Measurements from ENCODE around the gene CCR7. TPM values are rescaled to one million over a fixed set of nuclear protein-coding genes. Genes with fewer than 3 reads are reported as not detected.

The CCR7 gene
- total and polyA plus RNA-seq, 2 of the 13 experiments (the other 11 are each of a cell fraction or from before 2014, with no cell fraction given), result 0.04 to 0.53 TPM

GRCh38 chr17:40553694-40554534 is 11.4 kb downstream of the CCR7 start (continued):
- TF ChIP-seq, protein P1, sequence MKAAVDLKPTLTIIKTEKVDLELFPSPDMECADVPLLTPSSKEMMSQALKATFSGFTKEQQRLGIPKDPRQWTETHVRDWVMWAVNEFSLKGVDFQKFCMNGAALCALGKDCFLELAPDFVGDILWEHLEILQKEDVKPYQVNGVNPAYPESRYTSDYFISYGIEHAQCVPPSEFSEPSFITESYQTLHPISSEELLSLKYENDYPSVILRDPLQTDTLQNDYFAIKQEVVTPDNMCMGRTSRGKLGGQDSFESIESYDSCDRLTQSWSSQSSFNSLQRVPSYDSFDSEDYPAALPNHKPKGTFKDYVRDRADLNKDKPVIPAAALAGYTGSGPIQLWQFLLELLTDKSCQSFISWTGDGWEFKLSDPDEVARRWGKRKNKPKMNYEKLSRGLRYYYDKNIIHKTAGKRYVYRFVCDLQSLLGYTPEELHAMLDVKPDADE (CRISPR knock-in tag; IDR thresholded peaks at IDR 0.05), result no peak
- TF ChIP-seq, protein P2, sequence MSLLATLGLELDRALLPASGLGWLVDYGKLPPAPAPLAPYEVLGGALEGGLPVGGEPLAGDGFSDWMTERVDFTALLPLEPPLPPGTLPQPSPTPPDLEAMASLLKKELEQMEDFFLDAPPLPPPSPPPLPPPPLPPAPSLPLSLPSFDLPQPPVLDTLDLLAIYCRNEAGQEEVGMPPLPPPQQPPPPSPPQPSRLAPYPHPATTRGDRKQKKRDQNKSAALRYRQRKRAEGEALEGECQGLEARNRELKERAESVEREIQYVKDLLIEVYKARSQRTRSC (CRISPR knock-in tag; IDR thresholded peaks at IDR 0.05; ENCODE audit: low read depth), result no peak
- TF ChIP-seq ZBTB42 (CRISPR knock-in tag; IDR thresholded peaks at IDR 0.05), result no peak
- no peak for TF ChIP-seq ZNF441 (CRISPR knock-in tag; IDR thresholded peaks at IDR 0.05; ENCODE audit: borderline replicate concordance)
- TF ChIP-seq FOXA1 (IDR thresholded peaks at IDR 0.05), result no peak
- TF ChIP-seq FOXA1 (CRISPR knock-in tag; IDR thresholded peaks at IDR 0.05), result peak; percentile 2
- TF ChIP-seq ZNF275 (CRISPR knock-in tag; IDR thresholded peaks at IDR 0.05; ENCODE audit: borderline replicate concordance), result no peak
- TF ChIP-seq ZC3H4 (CRISPR knock-in tag; IDR thresholded peaks at IDR 0.05; ENCODE audit: borderline replicate concordance), result no peak
- no peak for TF ChIP-seq ISX (CRISPR knock-in tag; conservative IDR thresholded peaks at IDR 0.05)
- no peak for TF ChIP-seq REPIN1 (CRISPR knock-in tag; IDR thresholded peaks at IDR 0.05; ENCODE audit: borderline replicate concordance, low read depth)
- no peak for TF ChIP-seq AFF4 (CRISPR knock-in tag; IDR thresholded peaks at IDR 0.05)
- TF ChIP-seq PBX3 (CRISPR knock-in tag; IDR thresholded peaks at IDR 0.05; ENCODE audit: borderline replicate concordance), result no peak
- TF ChIP-seq, protein P3, sequence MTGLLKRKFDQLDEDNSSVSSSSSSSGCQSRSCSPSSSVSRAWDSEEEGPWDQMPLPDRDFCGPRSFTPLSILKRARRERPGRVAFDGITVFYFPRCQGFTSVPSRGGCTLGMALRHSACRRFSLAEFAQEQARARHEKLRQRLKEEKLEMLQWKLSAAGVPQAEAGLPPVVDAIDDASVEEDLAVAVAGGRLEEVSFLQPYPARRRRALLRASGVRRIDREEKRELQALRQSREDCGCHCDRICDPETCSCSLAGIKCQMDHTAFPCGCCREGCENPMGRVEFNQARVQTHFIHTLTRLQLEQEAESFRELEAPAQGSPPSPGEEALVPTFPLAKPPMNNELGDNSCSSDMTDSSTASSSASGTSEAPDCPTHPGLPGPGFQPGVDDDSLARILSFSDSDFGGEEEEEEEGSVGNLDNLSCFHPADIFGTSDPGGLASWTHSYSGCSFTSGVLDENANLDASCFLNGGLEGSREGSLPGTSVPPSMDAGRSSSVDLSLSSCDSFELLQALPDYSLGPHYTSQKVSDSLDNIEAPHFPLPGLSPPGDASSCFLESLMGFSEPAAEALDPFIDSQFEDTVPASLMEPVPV (CRISPR knock-in tag; IDR thresholded peaks at IDR 0.05), result no peak
- TF ChIP-seq ZNF672 (CRISPR knock-in tag; IDR thresholded peaks at IDR 0.05), result no peak
